MCF 10A (cell line): ENCODE measurements around the gene EHBP1L1. TPM values are rescaled to one million over a fixed set of nuclear protein-coding genes. Genes with fewer than 3 reads are reported as not detected.

Source experiments
- BruUV-seq: library from RNA; stranded (reverse); fragments of 400-500 nt; replicated peaks from 2 replicates; lab custom pipeline; 2021; lab: Mats Ljungman, UMichigan
- CTCF ChIA-PET: fragments of 300-600 bp; sonication (Branson Sonifier 250); formaldehyde crosslinking; extraction: SDS; loops from one replicate; lab custom pipeline; 2021; ENCODE audit warnings: antibody characterized with exemption, inconsistent platforms; lab: Yijun Ruan, JAX
- POLR2A ChIA-PET: fragments of 300-600, 350-650 bp; sonication (Branson Sonifier 250); formaldehyde crosslinking; extraction: SDS; loops from one replicate; lab custom pipeline; 2020; ENCODE audit warnings: antibody characterized with exemption, inconsistent platforms; lab: Yijun Ruan, JAX
- DNase-seq: peaks from one replicate; pipeline ENCODE4 v3.0.0-alpha.2; 2018; ENCODE audit not compliant: unreplicated experiment
- H3K27ac Mint-ChIP-seq: one replicate; pipeline ENCODE4 v1.8.0; 2022; ENCODE audit warnings: mild to moderate bottlenecking, low read depth, mixed read lengths; ENCODE audit not compliant: unreplicated experiment
- H3K27me3 Mint-ChIP-seq: one replicate; pipeline ENCODE4 v1.8.0; 2022; ENCODE audit warnings: mixed read lengths; ENCODE audit not compliant: insufficient read depth, unreplicated experiment
- H3K36me3 Mint-ChIP-seq: one replicate; pipeline ENCODE4 v1.8.0; 2022; ENCODE audit warnings: mild to moderate bottlenecking, moderate library complexity, mixed read lengths; ENCODE audit not compliant: insufficient read depth, unreplicated experiment
- H3K4me1 Mint-ChIP-seq: one replicate; pipeline ENCODE4 v1.8.0; 2022; ENCODE audit warnings: mixed read lengths; ENCODE audit not compliant: insufficient read depth, unreplicated experiment
- H3K4me3 Mint-ChIP-seq: one replicate; pipeline ENCODE4 v1.8.0; 2022; ENCODE audit warnings: mild to moderate bottlenecking, moderate library complexity, mixed read lengths; ENCODE audit not compliant: unreplicated experiment
- H3K9me3 Mint-ChIP-seq: one replicate; pipeline ENCODE4 v1.8.0; 2022; ENCODE audit warnings: mixed read lengths; ENCODE audit not compliant: unreplicated experiment
- intact Hi-C: fragments of 100-400 bp; cut with micrococcal nuclease; formaldehyde crosslinking; loops from 2 replicates; pipeline ENCODE4 v1.14.1; 2022
- total RNA-seq: library from RNA; stranded (reverse); gene quantifications from 2 replicates; pipeline ENCODE4 v1.2.3, GENCODE V29; 2022
- TF ChIP-seq, protein P1 (sequence below): fragments of 200-600 bp; IDR thresholded peaks from one replicate; pipeline ENCODE4 v1.8.0; 2022; ENCODE audit warnings: antibody characterized with exemption, mild to moderate bottlenecking; ENCODE audit not compliant: unreplicated experiment

EHBP1L1 gene
- total RNA-seq, 1 experiment from 2014 or later = 31.3 TPM

- intact Hi-C loops = loop anchor here (1.0 kb wide), 1 partner anchor 32 kb away; no protein-coding TSS in a partner anchor
- ChIA-PET POLR2A (interaction anchor here (0.5 to 4.8 kb wide), 31 partner anchors 12 to 773 kb away, joined by 3 to 103 read pairs (median 4); partner anchors contain the start of genes CCDC85B, CFL1, EHD1 and MALAT1), CTCF (interaction anchor here (0.6 to 3.2 kb wide), 14 partner anchors 8 to 324 kb away, joined by 3 to 51 read pairs (median 4); partner anchors contain the start of genes KCNK7, MAP3K11, PCNX3 and SLC25A45)
- BruUV-seq = no TSS peak
- Mint-ChIP-seq H3K27ac (peak within 1 kb of the TSS; percentile 54), H3K4me1 (peaks cover 39% of the 10 kb centered on the region), H3K9me3 (no peaks in the 10 kb centered on the region), H3K36me3 (peaks cover 60% of the 10 kb centered on the region), H3K4me3 (peak within 1 kb of the TSS; percentile 97), H3K27me3 (no peaks in the 10 kb centered on the region)
- TF ChIP-seq, protein P1, sequence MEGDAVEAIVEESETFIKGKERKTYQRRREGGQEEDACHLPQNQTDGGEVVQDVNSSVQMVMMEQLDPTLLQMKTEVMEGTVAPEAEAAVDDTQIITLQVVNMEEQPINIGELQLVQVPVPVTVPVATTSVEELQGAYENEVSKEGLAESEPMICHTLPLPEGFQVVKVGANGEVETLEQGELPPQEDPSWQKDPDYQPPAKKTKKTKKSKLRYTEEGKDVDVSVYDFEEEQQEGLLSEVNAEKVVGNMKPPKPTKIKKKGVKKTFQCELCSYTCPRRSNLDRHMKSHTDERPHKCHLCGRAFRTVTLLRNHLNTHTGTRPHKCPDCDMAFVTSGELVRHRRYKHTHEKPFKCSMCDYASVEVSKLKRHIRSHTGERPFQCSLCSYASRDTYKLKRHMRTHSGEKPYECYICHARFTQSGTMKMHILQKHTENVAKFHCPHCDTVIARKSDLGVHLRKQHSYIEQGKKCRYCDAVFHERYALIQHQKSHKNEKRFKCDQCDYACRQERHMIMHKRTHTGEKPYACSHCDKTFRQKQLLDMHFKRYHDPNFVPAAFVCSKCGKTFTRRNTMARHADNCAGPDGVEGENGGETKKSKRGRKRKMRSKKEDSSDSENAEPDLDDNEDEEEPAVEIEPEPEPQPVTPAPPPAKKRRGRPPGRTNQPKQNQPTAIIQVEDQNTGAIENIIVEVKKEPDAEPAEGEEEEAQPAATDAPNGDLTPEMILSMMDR = no peak
- peak; percentile 89 for DNase-seq
Measured at GRCh38 chr11:65572356-65573051, 3.3 kb upstream of the EHBP1L1 start, which contains the start of gene FAM89B. Gene FAM89B, plus strand, starts transcription at chr11:65572538. Its CDS starts 132 bp downstream, at chr11:65572670.

GRCh38 chr11:65573391-65574079, 2.3 kb upstream of the EHBP1L1 start:
- intact Hi-C loops = loop anchor here (1.0 kb wide), 1 partner anchor 15 kb away; no protein-coding TSS in a partner anchor
- ChIA-PET CTCF (interaction anchor here (0.8 to 3.2 kb wide), 11 partner anchors 13 to 323 kb away, joined by 3 to 51 read pairs (median 3); partner anchors contain the start of genes KCNK7 and PCNX3), POLR2A (interaction anchor here (0.5 to 4.8 kb wide), 17 partner anchors 13 to 439 kb away, joined by 3 to 103 read pairs (median 4); partner anchors contain the start of genes CFL1, MALAT1, MAP3K11 and PCNX3)
- TSS peak; percentile 0 for BruUV-seq
- TF ChIP-seq, protein P1 = no peak
- H3K4me1 Mint-ChIP-seq = peaks cover 43% of the 10 kb centered on the region
- H3K27ac Mint-ChIP-seq = no peak overlapping the region
- no peaks in the 10 kb centered on the region for H3K9me3 Mint-ChIP-seq
- H3K4me3 Mint-ChIP-seq = peak overlapping the region; percentile 97
- H3K36me3 Mint-ChIP-seq = peaks cover 53% of the 10 kb centered on the region
- no peak for DNase-seq
- no peaks in the 10 kb centered on the region for H3K27me3 Mint-ChIP-seq

DNA sequence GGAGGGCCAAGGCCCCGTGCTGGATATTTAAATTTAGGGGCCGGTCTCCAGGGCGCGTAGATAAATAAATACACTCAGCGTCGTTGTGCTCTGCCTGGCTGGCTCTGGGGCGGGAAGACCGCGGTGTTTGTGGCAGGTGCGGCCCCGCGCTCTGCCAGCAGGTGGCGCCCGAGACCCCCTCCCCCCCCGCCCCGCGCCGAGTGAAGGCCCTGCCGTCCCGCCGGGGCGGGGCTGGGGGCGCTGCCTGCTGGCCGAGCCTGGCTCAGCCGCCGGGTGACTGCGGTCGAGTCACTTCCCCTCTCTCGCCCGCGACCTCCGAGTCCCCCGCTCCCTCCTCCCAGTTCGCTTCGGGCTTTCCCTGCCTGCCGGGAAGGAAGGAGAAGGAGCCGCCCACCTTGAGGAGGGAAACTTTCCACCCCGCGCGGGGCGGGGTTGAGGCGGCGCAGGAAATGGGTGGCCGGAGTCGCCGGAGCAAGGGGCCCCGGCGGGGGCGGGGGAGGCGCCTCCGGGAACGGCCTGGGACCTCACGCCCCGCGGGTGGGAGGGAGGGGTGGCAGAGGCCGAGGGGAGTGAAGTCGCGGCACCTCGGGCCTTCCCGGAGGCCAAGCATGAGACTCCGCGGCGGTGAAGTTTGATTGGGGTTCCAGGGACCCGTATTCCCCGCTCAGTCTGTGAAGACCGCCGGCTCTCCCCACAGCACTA, 1.6 kb upstream of the EHBP1L1 start:
- peak; percentile 91 for DNase-seq
- TF ChIP-seq, protein P1 = peak; percentile 98
- intact Hi-C loops = loop anchor here (1.0 kb wide), 1 partner anchor 14 kb away; no protein-coding TSS in a partner anchor
- BruUV-seq = no TSS peak
- Mint-ChIP-seq H3K36me3 (peaks cover 47% of the 10 kb centered on the region), H3K9me3 (no peaks in the 10 kb centered on the region), H3K4me3 (peak overlapping the region; percentile 97), H3K4me1 (peaks cover 40% of the 10 kb centered on the region), H3K27ac (no peak overlapping the region), H3K27me3 (no peaks in the 10 kb centered on the region)
- ChIA-PET CTCF (interaction anchor here (0.6 to 3.2 kb wide), 5 partner anchors 13 to 323 kb away, joined by 3 to 35 read pairs (median 3); no protein-coding TSS in a partner anchor), POLR2A (interaction anchor here (0.9 to 4.6 kb wide), 6 partner anchors 19 to 240 kb away, joined by 4 to 103 read pairs (median 18); partner anchors contain the start of genes MAP3K11, PCNX3 and RELA)
